GM12878 (cell line): ENCODE results near the gene ARMC2. TPM values are rescaled to one million over a fixed set of nuclear protein-coding genes. Genes with fewer than 3 reads are reported as not detected.
A peak's percentile ranks its signal among the peaks of the same experiment; 100 is the strongest.

ENCODE experiments used
- ATAC-seq: fragments of 200-7000 bp; cut with Tn5 transposase; 3 replicates; pipeline ENCODE4 v1.9.1; 2020; ENCODE audit warnings: mild to moderate bottlenecking, moderate library complexity
- BruUV-seq: library from RNA; stranded (reverse); fragments of 400-500 nt; replicated peaks from 2 replicates; lab custom pipeline; 2021; lab: Mats Ljungman, UMichigan
- CTCF ChIA-PET: fragments of 300-600 bp; sonication (Branson Sonifier 250); formaldehyde crosslinking; extraction: SDS; loops from one replicate; lab custom pipeline; 2021; ENCODE audit warnings: inconsistent platforms; lab: Yijun Ruan, JAX
- POLR2A ChIA-PET: fragments of 350-600 bp; formaldehyde crosslinking; extraction: SDS; loops from one replicate; lab custom pipeline; 2021; ENCODE audit warnings: inconsistent platforms; lab: Charles Lee
- RAD21 ChIA-PET: fragments of 300-600 bp; sonication (Branson Sonifier 250); formaldehyde crosslinking; loops from one replicate; lab custom pipeline; 2023; ENCODE audit warnings: antibody characterized with exemption; ENCODE audit not compliant: unreplicated experiment; lab: Charles Lee
- SMC1A ChIA-PET: fragments of 300-600 bp; sonication (Branson Sonifier 250); formaldehyde crosslinking; loops from one replicate; lab custom pipeline; 2023; ENCODE audit not compliant: unreplicated experiment, uncharacterized antibody; lab: Charles Lee
- DNase-seq: peaks from one replicate; pipeline ENCODE4 v3.0.0-alpha.2; 2011; ENCODE audit warnings: low read depth, low spot score
- FAIRE-seq: peaks from 3 replicates; lab custom pipeline; 2011; peaks lifted over from hg19 to GRCh38; lab: Jason Lieb, UNC
- H2AFZ ChIP-seq: 2 replicates; pipeline ENCODE4 v1.6.0; 2011; ENCODE audit warnings: low read depth, low read length, control low read depth; ENCODE audit not compliant: control insufficient read depth
- H3K27ac ChIP-seq: 2 replicates; pipeline ENCODE4 v1.5.1; 2011; ENCODE audit warnings: control low read depth; ENCODE audit not compliant: control insufficient read depth, insufficient read depth
- H3K27me3 ChIP-seq, 2 experiments: replicated peaks in 1 of 2; 2 replicates each; pipeline versions ENCODE4 v1.6.0 to v1.6.1; 2011; ENCODE audit warnings: low read length in 1 of 2; ENCODE audit not compliant: control insufficient read depth in 2 of 2, insufficient read depth in 2 of 2
- H3K36me3 ChIP-seq, 2 experiments: 2 replicates each; pipeline ENCODE4 v1.5.1; 2011; ENCODE audit warnings: low read length in 1 of 2; ENCODE audit not compliant: control insufficient read depth in 2 of 2, insufficient read depth in 2 of 2
- H3K4me1 ChIP-seq: 2 replicates; pipeline ENCODE4 v1.6.1; 2011; ENCODE audit warnings: mild to moderate bottlenecking, low read length, moderate library complexity, mixed read lengths; ENCODE audit not compliant: control insufficient read depth, insufficient read depth
- H3K4me2 ChIP-seq: 2 replicates; pipeline ENCODE4 v1.6.0; 2011; ENCODE audit warnings: control low read depth; ENCODE audit not compliant: control insufficient read depth, insufficient read depth
- H3K4me3 ChIP-seq: fragments of 200-600 bp; sonication (generic); 2 replicates; pipeline ENCODE4 v1.5.1; 2016
- H3K79me2 ChIP-seq: 2 replicates; pipeline ENCODE4 v1.6.0; 2011; ENCODE audit warnings: low read length; ENCODE audit not compliant: control insufficient read depth, insufficient read depth
- H3K9ac ChIP-seq: 2 replicates; pipeline ENCODE4 v1.8.0; 2011; ENCODE audit warnings: low read length, control low read depth, mixed read lengths; ENCODE audit not compliant: control insufficient read depth, insufficient read depth
- H3K9me3 ChIP-seq: replicated peaks from 3 replicates; pipeline ENCODE4 v1.5.1; 2011; ENCODE audit warnings: mild to moderate bottlenecking, low read length; ENCODE audit not compliant: control insufficient read depth, insufficient read depth
- H4K20me1 ChIP-seq: 2 replicates; pipeline ENCODE4 v1.6.0; 2011; ENCODE audit not compliant: control insufficient read depth, insufficient read depth
- ATF2 ChIP-seq: IDR thresholded peaks from 2 replicates; pipeline ENCODE4 v1.6.1; 2012; ENCODE audit warnings: low read length, inconsistent platforms
- BCL11A ChIP-seq: IDR thresholded peaks from 2 replicates; pipeline ENCODE4 v1.6.1; 2011; ENCODE audit warnings: low read depth, low read length
- BHLHE40 ChIP-seq, 2 experiments: fragments of 450-650 bp in 1 of 2; IDR thresholded peaks; 2 replicates each; pipeline ENCODE4 v1.6.1; 2011 to 2017; ENCODE audit warnings: low read depth in 2 of 2, borderline replicate concordance in 1 of 2, improper control_type of control experiment in 1 of 2, low read length in 1 of 2, mild to moderate bottlenecking in 1 of 2
- CEBPB ChIP-seq, 2 experiments: fragments of 150-350 bp in 1 of 2; IDR thresholded peaks; 2 replicates each; pipeline ENCODE4 v1.6.1; 2012 to 2014; ENCODE audit warnings: low read depth in 2 of 2, low read length in 2 of 2, borderline replicate concordance in 1 of 2, inconsistent platforms in 1 of 2
- CREM ChIP-seq: IDR thresholded peaks from 2 replicates; pipeline ENCODE4 v1.6.1; 2014; ENCODE audit warnings: antibody characterized with exemption, low read depth
- FOXM1 ChIP-seq: IDR thresholded peaks from 2 replicates; pipeline ENCODE4 v1.6.1; 2012; ENCODE audit warnings: low read depth, mild to moderate bottlenecking, inconsistent platforms, low read length, moderate library complexity
- GABPA ChIP-seq: IDR thresholded peaks from 2 replicates; pipeline ENCODE4 v1.6.1; 2014; ENCODE audit warnings: antibody characterized with exemption, low read depth, mild to moderate bottlenecking, inconsistent platforms
- IRF4 ChIP-seq: IDR thresholded peaks from 2 replicates; pipeline ENCODE4 v1.6.1; 2011; ENCODE audit warnings: low read depth, low read length
- JUNB ChIP-seq: IDR thresholded peaks from 2 replicates; pipeline ENCODE4 v1.6.1; 2016; ENCODE audit warnings: antibody characterized with exemption, mild to moderate bottlenecking
- MEF2A ChIP-seq: IDR thresholded peaks from 2 replicates; pipeline ENCODE4 v1.6.1; 2011; ENCODE audit warnings: low read depth, mild to moderate bottlenecking, low read length, moderate library complexity; ENCODE audit not compliant: insufficient read depth
- MEF2B ChIP-seq: fragments of 450-650 bp; IDR thresholded peaks from 2 replicates; pipeline ENCODE4 v1.6.1; 2018; ENCODE audit warnings: mild to moderate bottlenecking, moderate library complexity; ENCODE audit not compliant: partially characterized antibody, poor library complexity, severe bottlenecking
- MTA3 ChIP-seq: IDR thresholded peaks from 2 replicates; pipeline ENCODE4 v1.6.1; 2012; ENCODE audit warnings: low read length, inconsistent platforms, borderline replicate concordance
- NFIC ChIP-seq: IDR thresholded peaks from 2 replicates; pipeline ENCODE4 v1.6.1; 2012; ENCODE audit warnings: low read depth, mild to moderate bottlenecking, inconsistent platforms, low read length, moderate library complexity
- PAX5 ChIP-seq: IDR thresholded peaks from 2 replicates; pipeline ENCODE4 v1.6.1; 2011; ENCODE audit warnings: low read depth, low read length, borderline replicate concordance
- PKNOX1 ChIP-seq: fragments of 450-650 bp; IDR thresholded peaks from 2 replicates; pipeline ENCODE4 v1.6.1; 2016; ENCODE audit warnings: mild to moderate bottlenecking
- POU2F2 ChIP-seq: IDR thresholded peaks from 3 replicates; pipeline ENCODE4 v1.6.1; 2011; ENCODE audit warnings: low read depth, mild to moderate bottlenecking, low read length, borderline replicate concordance
- RUNX3 ChIP-seq: IDR thresholded peaks from 2 replicates; pipeline ENCODE4 v1.6.1; 2012; ENCODE audit warnings: low read length, inconsistent platforms
- SPI1 ChIP-seq: IDR thresholded peaks from 2 replicates; pipeline ENCODE4 v1.6.1; 2011; ENCODE audit warnings: low read depth, mild to moderate bottlenecking, low read length, moderate library complexity, borderline replicate concordance; ENCODE audit not compliant: insufficient read depth
- STAT1 ChIP-seq: fragments of 450-650 bp; conservative IDR thresholded peaks from 2 replicates; pipeline ENCODE4 v1.6.1; 2014; ENCODE audit warnings: antibody characterized with exemption, mild to moderate bottlenecking
- TBL1XR1 ChIP-seq: IDR thresholded peaks from 2 replicates; pipeline ENCODE4 v1.6.1; 2012; ENCODE audit warnings: low read depth, low read length, improper control_type of control experiment
- ZBED1 ChIP-seq: IDR thresholded peaks from 2 replicates; pipeline ENCODE4 v1.6.1; 2016; ENCODE audit warnings: borderline replicate concordance
- ZNF217 ChIP-seq: fragments of 450-650 bp; IDR thresholded peaks from 2 replicates; pipeline ENCODE4 v1.6.1; 2017; ENCODE audit warnings: antibody characterized with exemption, mild to moderate bottlenecking
- WGBS: methylation state at CpG from one replicate; pipeline ENCODE4 v1.1.6; 2016; ENCODE audit warnings: low lambda C conversion rate; ENCODE audit not compliant: insufficient replicate concordance, insufficient coverage; ENCODE audit errors: missing lambda C conversion rate; 5-methylcytosine and 5-hydroxymethylcytosine counted together
- in situ Hi-C: fragments of 300-500 bp; cut with MboI; formaldehyde crosslinking; loops from 9 replicates; pipeline ENCODE4 v1.14.3; 2018; ENCODE audit warnings: mixed read lengths
- intact Hi-C: fragments of 100-400 bp; cut with micrococcal nuclease; formaldehyde crosslinking; loops from one replicate; pipeline ENCODE4 v1.14.2; 2022; ENCODE audit not compliant: unreplicated experiment
- polyA plus RNA-seq, 11 experiments: library from polyadenylated mRNA; depleted of rRNA in 4 of 11; unstranded in 6 of 11; stranded (reverse) in 5 of 11; fragments of >200 nt; fragmentation: Nextera tagmentation in 4 of 11; fragmentation: Illumina TruSeq in 1 of 11; extraction: Ambion mirVana in 4 of 11; extraction: Trizol in 1 of 11; gene quantifications; 1 replicate in 1 of 11; 2 replicates in 10 of 11; pipeline versions ENCODE4 v1.2.1 to v1.2.3, GENCODE V29; 2011 to 2016; ENCODE audit warnings: inconsistent platforms in 2 of 11, missing spikeins in 2 of 11, low read depth in 1 of 11
- total RNA-seq, 4 experiments: library from RNA; depleted of rRNA in 3 of 4; stranded (reverse); fragments of >200 nt in 3 of 4; fragmentation: Illumina TruSeq in 1 of 4; extraction: Trizol in 1 of 4; gene quantifications; 2 replicates each; pipeline versions ENCODE4 v1.2.1 to v1.2.3, GENCODE V29; 2013 to 2021

Gene ARMC2
- total and polyA plus RNA-seq, 10 of the 15 experiments (the other 5 are each of a cell fraction or from before 2014, with no cell fraction given) = 0.06 to 0.33 (median 0.21) TPM; not detected in 5

GRCh38 chr6:108883172-108883571, 35.0 kb downstream of the ARMC2 start:
- Histone ChIP-seq H2AFZ (no peak overlapping the region), H3K27me3 (peaks cover 0 to 2% of the 10 kb centered on the region in 2 experiments; a peak in 1 of 4 replicates), H3K9me3 (peaks cover 8% of the 10 kb centered on the region), H3K79me2 (no peaks in the 10 kb centered on the region), H4K20me1 (no peaks in the 10 kb centered on the region), H3K36me3 (no peaks in the 10 kb centered on the region), H3K4me3 (no peak overlapping the region), H3K4me2 (no peak overlapping the region; the same call in 1 of the 2 replicates), H3K4me1 (peaks cover 12% of the 10 kb centered on the region; the same call in 1 of the 2 replicates), H3K27ac (no peak overlapping the region), H3K9ac (no peak overlapping the region)
- FAIRE-seq (peak; percentile 81), ATAC-seq (peak; percentile 63), DNase-seq (peak; percentile 27)
- no TSS peak for BruUV-seq
- 0% methylated on average over 1 of the region's 1 CpG for WGBS
- ChIA-PET CTCF (interaction anchor here (0.9 to 1.2 kb wide), 3 partner anchors 10 to 48 kb away, joined by 3 to 6 read pairs (median 4); no protein-coding TSS in a partner anchor), SMC1A (interaction anchor here (0.6 to 1.3 kb wide), 3 partner anchors 42 to 286 kb away, joined by 3 read pairs; no protein-coding TSS in a partner anchor), POLR2A (no interaction called here), RAD21 (no interaction called here)
- TF ChIP-seq CEBPB (IDR thresholded peaks at IDR 0.05; ENCODE audit: borderline replicate concordance in 1 of 2, low read depth in 2 of 2, low read length in 2 of 2) (peak in 1 of 2 experiments; percentile 82; a peak in 2 of 4 replicates), GABPA (peak; percentile 61), BHLHE40 (IDR thresholded peaks at IDR 0.05; ENCODE audit: borderline replicate concordance in 1 of 2, low read depth in 2 of 2, low read length in 1 of 2) (no peak), ZNF217 (0 out of 2 replicates have a peak, but pooled peaks have one; percentile 39), ZBED1 (peak; percentile 68), SPI1 (0 out of 2 replicates have a peak, but pooled peaks have one; percentile 24), MEF2A (peak; percentile 92), STAT1 (no peak), RUNX3 (peak; percentile 82), MTA3 (peak; percentile 64; the same call in 1 of the 2 replicates), PAX5 (0 out of 2 replicates have a peak, but pooled peaks have one; percentile 31), NFIC (peak; percentile 92), JUNB (peak; percentile 92), IRF4 (peak; percentile 40; the same call in 1 of the 2 replicates), MEF2B (peak; percentile 28), ATF2 (peak; percentile 86), POU2F2 (no peak), TBL1XR1 (no peak), CREM (peak; percentile 24; the same call in 1 of the 2 replicates), FOXM1 (peak; percentile 68; the same call in 1 of the 2 replicates), PKNOX1 (no peak), BCL11A (peak; percentile 30; the same call in 1 of the 2 replicates)
- intact Hi-C loops = no loop called here
- in situ Hi-C loops = no loop called here
